IMR-90 (cell line): Measurements from ENCODE around the gene TGFB2. TPM values are rescaled to one million over a fixed set of nuclear protein-coding genes. Genes with fewer than 3 reads are reported as not detected.

Source experiments
- ATAC-seq: fragments of 200-7000 bp; cut with Tn5 transposase; 2 replicates; pipeline ENCODE4 v1.9.1; 2020; ENCODE audit warnings: low read depth, mild to moderate bottlenecking, moderate library complexity
- BruUV-seq: library from RNA; stranded (reverse); fragments of 400-500 nt; replicated peaks from 2 replicates; lab custom pipeline; 2021; lab: Mats Ljungman, UMichigan
- CTCF ChIA-PET: fragments of 300-600 bp; formaldehyde crosslinking; extraction: SDS; loops from one replicate; lab custom pipeline; 2021; ENCODE audit warnings: antibody characterized with exemption; lab: Yijun Ruan, JAX
- POLR2A ChIA-PET: fragments of 300-600 bp; sonication (Branson Sonifier 250); formaldehyde crosslinking; loops from one replicate; lab custom pipeline; 2022; ENCODE audit warnings: antibody characterized with exemption; ENCODE audit not compliant: unreplicated experiment; lab: Charles Lee
- DNase-seq: peaks from one replicate; pipeline ENCODE4 v3.0.0; 2013
- H2AFZ ChIP-seq: replicated peaks from 2 replicates; pipeline ENCODE3; 2013; ENCODE audit warnings: low read length, mild to moderate bottlenecking; ENCODE audit not compliant: poor library complexity
- H2AK5ac ChIP-seq: 2 replicates; pipeline ENCODE4 v1.6.1; 2013; ENCODE audit warnings: low read depth, low read length, inconsistent platforms
- H2AK9ac ChIP-seq: replicated peaks from 2 replicates; pipeline ENCODE3; 2013; ENCODE audit warnings: mild to moderate bottlenecking, low read depth, low read length, moderate library complexity; ENCODE audit not compliant: poor library complexity
- H2BK120ac ChIP-seq: 2 replicates; pipeline ENCODE4 v1.6.1; 2013; ENCODE audit warnings: low read depth, low read length, inconsistent platforms
- H2BK15ac ChIP-seq: 3 replicates; pipeline ENCODE4 v1.6.1; 2013; ENCODE audit warnings: low read depth, low read length, inconsistent platforms
- H2BK20ac ChIP-seq: 2 replicates; pipeline ENCODE4 v1.6.1; 2013; ENCODE audit warnings: low read depth, mild to moderate bottlenecking, inconsistent platforms, low read length, moderate library complexity
- H2BK5ac ChIP-seq: 2 replicates; pipeline ENCODE4 v1.6.1; 2013; ENCODE audit warnings: mild to moderate bottlenecking, low read depth, low read length, inconsistent platforms; ENCODE audit not compliant: poor library complexity, severe bottlenecking
- H3K14ac ChIP-seq: replicated peaks from 2 replicates; pipeline ENCODE4 v1.6.1; 2013; ENCODE audit warnings: low read depth, low read length, inconsistent platforms
- H3K18ac ChIP-seq: 2 replicates; pipeline ENCODE4 v1.6.1; 2013; ENCODE audit warnings: low read depth, low read length, control low read depth
- H3K23ac ChIP-seq: 2 replicates; pipeline ENCODE4 v1.6.1; 2013; ENCODE audit warnings: low read depth, low read length, inconsistent platforms
- H3K27ac ChIP-seq: 2 replicates; pipeline ENCODE4 v1.5.1; 2013; ENCODE audit warnings: mild to moderate bottlenecking, control low read depth, low read length; ENCODE audit not compliant: insufficient read depth
- H3K27me3 ChIP-seq: 2 replicates; pipeline ENCODE4 v1.6.1; 2013; ENCODE audit warnings: low read length; ENCODE audit not compliant: control insufficient read depth, insufficient read depth
- H3K36me3 ChIP-seq: 2 replicates; pipeline ENCODE4 v1.6.1; 2013; ENCODE audit warnings: low read length, mixed read lengths; ENCODE audit not compliant: control insufficient read depth, insufficient read depth
- H3K4ac ChIP-seq: 2 replicates; pipeline ENCODE4 v1.6.1; 2013; ENCODE audit warnings: low read depth, low read length, inconsistent platforms
- H3K4me1 ChIP-seq: 2 replicates; pipeline ENCODE4 v1.6.1; 2013; ENCODE audit warnings: low read length, mixed read lengths; ENCODE audit not compliant: control insufficient read depth, insufficient read depth
- H3K4me2 ChIP-seq: 2 replicates; pipeline ENCODE4 v1.6.1; 2013; ENCODE audit warnings: low read depth, mild to moderate bottlenecking, control low read depth, low read length, moderate library complexity
- H3K4me3 ChIP-seq: 2 replicates; pipeline ENCODE4 v1.5.1; 2013; ENCODE audit warnings: low read depth, mild to moderate bottlenecking, control low read depth, low read length, moderate library complexity; ENCODE audit not compliant: insufficient read depth
- H3K56ac ChIP-seq: 2 replicates; pipeline ENCODE4 v1.6.1; 2013; ENCODE audit warnings: low read length, inconsistent platforms; ENCODE audit not compliant: insufficient read depth; ENCODE audit errors: extremely low read depth
- H3K79me1 ChIP-seq, 2 experiments: 2 replicates each; pipeline ENCODE4 v1.6.1; 2013; ENCODE audit warnings: low read length in 2 of 2, inconsistent platforms in 1 of 2, low read depth in 1 of 2
- H3K9ac ChIP-seq: 2 replicates; pipeline ENCODE4 v1.6.1; 2013; ENCODE audit warnings: low read depth, low read length, control low read depth
- H3K9me1 ChIP-seq: 2 replicates; pipeline ENCODE4 v1.6.1; 2013; ENCODE audit warnings: low read length, inconsistent platforms; ENCODE audit not compliant: insufficient read depth
- H3K9me3 ChIP-seq: 2 replicates; pipeline ENCODE4 v1.6.1; 2013; ENCODE audit warnings: low read length; ENCODE audit not compliant: control insufficient read depth, insufficient read depth
- H4K20me1 ChIP-seq: 2 replicates; pipeline ENCODE4 v1.6.1; 2013; ENCODE audit warnings: low read length, inconsistent platforms; ENCODE audit not compliant: insufficient read depth
- H4K5ac ChIP-seq: 2 replicates; pipeline ENCODE4 v1.6.1; 2013; ENCODE audit warnings: mild to moderate bottlenecking, low read depth, low read length, control low read depth
- H4K8ac ChIP-seq, 2 experiments: 2 replicates each; pipeline ENCODE4 v1.6.1; 2013; ENCODE audit warnings: low read depth in 2 of 2, low read length in 2 of 2, control low read depth in 1 of 2, inconsistent platforms in 1 of 2
- H4K91ac ChIP-seq: 2 replicates; pipeline ENCODE4 v1.6.1; 2013; ENCODE audit warnings: low read depth, low read length, inconsistent platforms; ENCODE audit not compliant: insufficient read depth
- BHLHE40 ChIP-seq: fragments of 150-350 bp; IDR thresholded peaks from 2 replicates; pipeline ENCODE4 v1.6.1; 2016; ENCODE audit warnings: mild to moderate bottlenecking, low read depth, low read length
- CEBPB ChIP-seq: IDR thresholded peaks from 2 replicates; pipeline ENCODE4 v1.6.1; 2012; ENCODE audit warnings: low read depth, low read length, improper control_type of control experiment
- CHD1 ChIP-seq: IDR thresholded peaks from 2 replicates; pipeline ENCODE4 v1.6.1; 2012; ENCODE audit warnings: low read depth, low read length, improper control_type of control experiment
- FOS ChIP-seq: fragments of 150-350 bp; IDR thresholded peaks from 2 replicates; pipeline ENCODE4 v1.6.1; 2016; ENCODE audit warnings: low read depth, low read length
- MAFK ChIP-seq: IDR thresholded peaks from 2 replicates; pipeline ENCODE4 v1.6.1; 2012; ENCODE audit warnings: low read depth, low read length, improper control_type of control experiment
- MAZ ChIP-seq: IDR thresholded peaks from 2 replicates; pipeline ENCODE4 v1.6.1; 2012; ENCODE audit warnings: low read depth, mild to moderate bottlenecking, low read length, improper control_type of control experiment, moderate library complexity, borderline replicate concordance
- MXI1 ChIP-seq: IDR thresholded peaks from 2 replicates; pipeline ENCODE4 v1.6.1; 2012; ENCODE audit warnings: low read depth, mild to moderate bottlenecking, low read length, moderate library complexity, borderline replicate concordance
- NFE2L2 ChIP-seq: fragments of 150-350 bp; IDR thresholded peaks from 2 replicates; pipeline ENCODE4 v1.6.1; 2016; ENCODE audit warnings: low read depth, mild to moderate bottlenecking, low read length
- POLR2A ChIP-seq: IDR thresholded peaks from 2 replicates; pipeline ENCODE4 v1.6.1; 2012; ENCODE audit warnings: mild to moderate bottlenecking, low read depth, low read length
- RAD21 ChIP-seq: IDR thresholded peaks from 2 replicates; pipeline ENCODE4 v1.6.1; 2012; ENCODE audit warnings: low read length, improper control_type of control experiment
- RCOR1 ChIP-seq: IDR thresholded peaks from 2 replicates; pipeline ENCODE4 v1.6.1; 2012; ENCODE audit warnings: mild to moderate bottlenecking, low read length, improper control_type of control experiment; ENCODE audit not compliant: insufficient replicate concordance
- RFX5 ChIP-seq: IDR thresholded peaks from 2 replicates; pipeline ENCODE4 v1.8.0; 2012; ENCODE audit warnings: low read depth, mild to moderate bottlenecking, low read length, moderate library complexity
- WGBS, 2 experiments: methylation state at CpG; one replicate each; pipeline versions ENCODE4 v1.1.5 to v1.1.7; 2013; ENCODE audit warnings: missing lambda C conversion rate in 2 of 2; ENCODE audit not compliant: insufficient read length in 1 of 2; ENCODE audit errors: extremely low coverage in 2 of 2; 5-methylcytosine and 5-hydroxymethylcytosine counted together
- dilution Hi-C: fragments of 300-500 bp; cut with HindIII; formaldehyde crosslinking; loops from one replicate; pipeline ENCODE4 v1.14.3; 2018; ENCODE audit warnings: low sequenced_read_pairs; ENCODE audit not compliant: unreplicated experiment
- in situ Hi-C: fragments of 300-500 bp; cut with MboI; formaldehyde crosslinking; loops from 3 replicates; pipeline ENCODE4 v1.14.3; 2019; ENCODE audit warnings: low sequenced_read_pairs, inconsistent platforms, mixed read lengths
- intact Hi-C: fragments of 100-400 bp; cut with micrococcal nuclease; formaldehyde crosslinking; loops from 2 replicates; pipeline ENCODE4 v1.10.0; 2022
- polyA plus RNA-seq, 3 experiments: library from polyadenylated mRNA; depleted of rRNA; stranded (reverse); fragments of >200 nt; gene quantifications; 2 replicates each; pipeline ENCODE4 v1.2.3, GENCODE V29; 2012; ENCODE audit warnings: low replicate concordance in 1 of 3
- total RNA-seq: library from RNA; depleted of rRNA; stranded (reverse); fragments of >200 nt; gene quantifications from 2 replicates; pipeline ENCODE4 v1.2.3, GENCODE V29; 2012
- TF ChIP-seq, protein P1 (sequence below): fragments of 150-350 bp; IDR thresholded peaks from 2 replicates; pipeline ENCODE4 v1.6.1; 2016; ENCODE audit warnings: low read depth, mild to moderate bottlenecking, low read length, moderate library complexity, borderline replicate concordance
- TF ChIP-seq, protein P2 (sequence below): conservative IDR thresholded peaks from 2 replicates; pipeline ENCODE4 v1.5.1; 2012; ENCODE audit warnings: mild to moderate bottlenecking, low read depth, low read length, improper control_type of control experiment
- TF ChIP-seq, protein P3 (sequence below): fragments of 150-350 bp; IDR thresholded peaks from 2 replicates; pipeline ENCODE4 v1.6.1; 2017; ENCODE audit warnings: mild to moderate bottlenecking, antibody characterized with exemption, low read length, low read depth

TGFB2 gene
- total and polyA plus RNA-seq, 2 of the 4 experiments (the other 2 are of a cell fraction) = 3.7 to 3.8 TPM

DNA sequence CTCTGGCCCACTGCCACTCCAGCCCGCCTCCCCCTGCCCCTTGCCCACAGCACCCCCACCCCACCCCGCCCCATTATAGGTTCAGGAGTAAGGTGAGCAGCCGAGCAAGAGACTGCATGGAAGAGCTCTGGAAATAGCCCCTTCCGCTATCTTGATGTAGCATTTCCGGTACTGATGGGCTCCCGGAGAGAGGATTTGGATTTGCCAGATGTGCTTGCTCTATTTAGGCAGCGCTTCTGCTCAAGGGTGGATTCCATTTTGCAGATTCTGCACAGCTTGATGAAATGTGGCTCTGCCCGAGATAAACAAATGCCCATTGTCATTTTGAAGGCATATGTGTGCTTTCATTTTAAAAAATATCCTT, 6.9 kb downstream of the TGFB2 start:
- no peak overlapping the region; the same call in 1 of the 2 replicates for H3K4ac ChIP-seq
- ATAC-seq = no peak
- no peak overlapping the region for H3K18ac ChIP-seq
- in situ Hi-C loops (no loop called here), intact Hi-C loops (no loop called here), dilution Hi-C loops (no loop called here)
- H2AK9ac ChIP-seq = no peak overlapping the region
- H3K9ac ChIP-seq = no peak overlapping the region
- H3K4me2 ChIP-seq = no peak overlapping the region
- peaks cover 6% of the 10 kb centered on the region for H3K4me1 ChIP-seq
- WGBS, 2 experiments = 100% methylated on average over 3 of the region's 8 CpGs; no CpG with 5 or more reads in 1 of the 2 experiments
- no peak overlapping the region for H2AFZ ChIP-seq
- H3K23ac ChIP-seq = no peak overlapping the region
- no peak overlapping the region for H4K8ac ChIP-seq
- H3K4me3 ChIP-seq = no peak overlapping the region
- no peak overlapping the region for H3K14ac ChIP-seq
- no peaks in the 10 kb centered on the region for H3K9me3 ChIP-seq
- H2BK20ac ChIP-seq = no peak overlapping the region
- DNase-seq = no peak
- no peaks in the 10 kb centered on the region; the same call in 1 of the 2 replicates for H3K36me3 ChIP-seq
- H3K27me3 ChIP-seq = no peaks in the 10 kb centered on the region
- H4K20me1 ChIP-seq = no peaks in the 10 kb centered on the region
- no TSS peak for BruUV-seq
- H3K9me1 ChIP-seq = peaks cover 7% of the 10 kb centered on the region; the same call in 1 of the 2 replicates
- POLR2A ChIA-PET = interaction anchor here (0.7 kb wide), 1 partner anchor 500 kb away, joined by 3 read pairs; no protein-coding TSS in a partner anchor
- no peak overlapping the region for H3K56ac ChIP-seq
- H2BK120ac ChIP-seq = no peak overlapping the region
- no peak overlapping the region for H4K5ac ChIP-seq
- H3K79me1 ChIP-seq = peaks cover 19 to 20% of the 10 kb centered on the region in 2 experiments
- H2AK5ac ChIP-seq = no peak overlapping the region
- CTCF ChIA-PET = no interaction called here
- 0 out of 2 replicates have a peak overlapping the region, but pooled peaks have one; percentile 18 for H3K27ac ChIP-seq
- no peak overlapping the region for H4K91ac ChIP-seq
- no peak overlapping the region for H2BK15ac ChIP-seq
- TF ChIP-seq FOS (no peak), BHLHE40 (no peak), CEBPB (no peak), NFE2L2 (no peak), RAD21 (no peak), MAFK (no peak), MAZ (no peak), RCOR1 (no peak), CHD1 (no peak), RFX5 (no peak), MXI1 (no peak), POLR2A (no peak)
- TF ChIP-seq, protein P1, sequence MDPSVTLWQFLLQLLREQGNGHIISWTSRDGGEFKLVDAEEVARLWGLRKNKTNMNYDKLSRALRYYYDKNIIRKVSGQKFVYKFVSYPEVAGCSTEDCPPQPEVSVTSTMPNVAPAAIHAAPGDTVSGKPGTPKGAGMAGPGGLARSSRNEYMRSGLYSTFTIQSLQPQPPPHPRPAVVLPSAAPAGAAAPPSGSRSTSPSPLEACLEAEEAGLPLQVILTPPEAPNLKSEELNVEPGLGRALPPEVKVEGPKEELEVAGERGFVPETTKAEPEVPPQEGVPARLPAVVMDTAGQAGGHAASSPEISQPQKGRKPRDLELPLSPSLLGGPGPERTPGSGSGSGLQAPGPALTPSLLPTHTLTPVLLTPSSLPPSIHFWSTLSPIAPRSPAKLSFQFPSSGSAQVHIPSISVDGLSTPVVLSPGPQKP = no peak
- TF ChIP-seq, protein P2, sequence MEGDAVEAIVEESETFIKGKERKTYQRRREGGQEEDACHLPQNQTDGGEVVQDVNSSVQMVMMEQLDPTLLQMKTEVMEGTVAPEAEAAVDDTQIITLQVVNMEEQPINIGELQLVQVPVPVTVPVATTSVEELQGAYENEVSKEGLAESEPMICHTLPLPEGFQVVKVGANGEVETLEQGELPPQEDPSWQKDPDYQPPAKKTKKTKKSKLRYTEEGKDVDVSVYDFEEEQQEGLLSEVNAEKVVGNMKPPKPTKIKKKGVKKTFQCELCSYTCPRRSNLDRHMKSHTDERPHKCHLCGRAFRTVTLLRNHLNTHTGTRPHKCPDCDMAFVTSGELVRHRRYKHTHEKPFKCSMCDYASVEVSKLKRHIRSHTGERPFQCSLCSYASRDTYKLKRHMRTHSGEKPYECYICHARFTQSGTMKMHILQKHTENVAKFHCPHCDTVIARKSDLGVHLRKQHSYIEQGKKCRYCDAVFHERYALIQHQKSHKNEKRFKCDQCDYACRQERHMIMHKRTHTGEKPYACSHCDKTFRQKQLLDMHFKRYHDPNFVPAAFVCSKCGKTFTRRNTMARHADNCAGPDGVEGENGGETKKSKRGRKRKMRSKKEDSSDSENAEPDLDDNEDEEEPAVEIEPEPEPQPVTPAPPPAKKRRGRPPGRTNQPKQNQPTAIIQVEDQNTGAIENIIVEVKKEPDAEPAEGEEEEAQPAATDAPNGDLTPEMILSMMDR = no peak
- TF ChIP-seq, protein P3, sequence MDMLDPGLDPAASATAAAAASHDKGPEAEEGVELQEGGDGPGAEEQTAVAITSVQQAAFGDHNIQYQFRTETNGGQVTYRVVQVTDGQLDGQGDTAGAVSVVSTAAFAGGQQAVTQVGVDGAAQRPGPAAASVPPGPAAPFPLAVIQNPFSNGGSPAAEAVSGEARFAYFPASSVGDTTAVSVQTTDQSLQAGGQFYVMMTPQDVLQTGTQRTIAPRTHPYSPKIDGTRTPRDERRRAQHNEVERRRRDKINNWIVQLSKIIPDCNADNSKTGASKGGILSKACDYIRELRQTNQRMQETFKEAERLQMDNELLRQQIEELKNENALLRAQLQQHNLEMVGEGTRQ = no peak
- H2BK5ac ChIP-seq = no peak overlapping the region
